ENCODE measurements around the gene VWA5B1. TPM values are rescaled to one million over a fixed set of nuclear protein-coding genes. Genes with fewer than 3 reads are reported as not detected.

The VWA5B1 gene
- total RNA-seq, 4 donors from 2014 or later = 0.69 TPM; not detected in 3

DNA sequence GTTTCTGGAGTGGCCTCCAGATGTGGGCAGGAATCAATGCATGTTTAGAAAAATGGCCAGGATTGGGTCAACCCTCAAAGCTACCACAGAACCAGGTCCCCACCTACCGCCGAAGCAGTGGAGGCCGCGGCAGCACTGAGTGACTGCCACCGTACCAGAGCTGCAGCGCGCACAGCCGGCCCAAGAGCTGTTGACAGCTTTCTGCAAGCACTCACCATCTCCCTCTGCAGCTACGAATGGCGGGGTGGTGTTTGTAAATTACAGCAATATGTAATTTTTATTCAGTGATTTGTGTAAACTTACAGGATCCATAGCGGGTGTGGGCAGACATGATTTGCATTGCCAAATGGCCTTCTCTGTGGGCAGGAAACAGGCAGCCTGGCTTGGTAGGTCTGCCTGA, 98.9 kb downstream of the VWA5B1 start:
- H3K4me3 ChIP-seq = no peak overlapping the region
- H3K36me3 ChIP-seq = no peaks in the 10 kb centered on the region
- no peaks in the 10 kb centered on the region for H3K27me3 ChIP-seq
- TF ChIP-seq, protein P1, sequence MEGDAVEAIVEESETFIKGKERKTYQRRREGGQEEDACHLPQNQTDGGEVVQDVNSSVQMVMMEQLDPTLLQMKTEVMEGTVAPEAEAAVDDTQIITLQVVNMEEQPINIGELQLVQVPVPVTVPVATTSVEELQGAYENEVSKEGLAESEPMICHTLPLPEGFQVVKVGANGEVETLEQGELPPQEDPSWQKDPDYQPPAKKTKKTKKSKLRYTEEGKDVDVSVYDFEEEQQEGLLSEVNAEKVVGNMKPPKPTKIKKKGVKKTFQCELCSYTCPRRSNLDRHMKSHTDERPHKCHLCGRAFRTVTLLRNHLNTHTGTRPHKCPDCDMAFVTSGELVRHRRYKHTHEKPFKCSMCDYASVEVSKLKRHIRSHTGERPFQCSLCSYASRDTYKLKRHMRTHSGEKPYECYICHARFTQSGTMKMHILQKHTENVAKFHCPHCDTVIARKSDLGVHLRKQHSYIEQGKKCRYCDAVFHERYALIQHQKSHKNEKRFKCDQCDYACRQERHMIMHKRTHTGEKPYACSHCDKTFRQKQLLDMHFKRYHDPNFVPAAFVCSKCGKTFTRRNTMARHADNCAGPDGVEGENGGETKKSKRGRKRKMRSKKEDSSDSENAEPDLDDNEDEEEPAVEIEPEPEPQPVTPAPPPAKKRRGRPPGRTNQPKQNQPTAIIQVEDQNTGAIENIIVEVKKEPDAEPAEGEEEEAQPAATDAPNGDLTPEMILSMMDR (IDR thresholded peaks at IDR 0.05) = no peak
- TF ChIP-seq POLR2A (IDR thresholded peaks at IDR 0.05) = no peak
- DNase-seq = no peak
- no peaks in the 10 kb centered on the region for H3K4me1 ChIP-seq
- H3K27ac ChIP-seq = no peak overlapping the region
- intact Hi-C loops (cut with DNase I; ENCODE audit: low total_unique reads) = no loop called here
- no peaks in the 10 kb centered on the region for H3K9me3 ChIP-seq

DNA sequence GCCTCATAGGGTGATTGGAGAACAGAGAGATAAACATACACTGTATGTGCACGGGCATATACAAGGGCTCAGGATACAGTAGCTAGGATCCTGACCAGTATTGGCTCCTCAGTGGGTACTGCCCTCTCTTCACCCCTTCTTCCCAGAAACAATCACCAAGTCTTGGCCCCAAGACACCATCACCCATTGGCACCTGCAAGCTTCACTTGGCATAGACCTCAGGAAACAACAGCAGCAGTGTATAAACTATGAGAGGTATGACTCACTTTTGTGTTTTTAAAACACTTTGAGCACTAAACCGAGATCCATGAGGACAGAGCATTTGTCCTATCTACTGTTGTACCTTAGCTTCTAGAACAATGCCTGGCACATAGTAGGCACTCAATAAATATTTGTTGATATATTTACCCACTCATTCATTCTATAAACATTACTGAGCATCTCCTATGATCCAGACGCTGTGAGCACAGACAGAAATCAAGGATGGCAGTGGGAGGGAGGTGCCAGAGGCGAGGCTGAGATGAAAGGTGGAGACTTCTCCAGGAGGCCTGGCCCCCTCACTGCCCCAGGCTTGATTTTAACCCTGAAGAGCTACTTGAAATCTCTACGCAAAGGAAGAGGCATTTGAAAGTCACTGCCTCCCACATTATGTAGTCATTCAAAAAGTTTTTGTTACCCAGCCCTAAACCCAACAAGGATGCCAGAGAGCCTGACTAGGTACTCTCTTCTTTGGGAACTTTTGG, 100.1 kb downstream of the VWA5B1 start:
- TF ChIP-seq, protein P1 (IDR thresholded peaks at IDR 0.05) = no peak
- no peak for TF ChIP-seq POLR2A (IDR thresholded peaks at IDR 0.05)
- Histone ChIP-seq H3K27ac (no peak overlapping the region), H3K36me3 (no peaks in the 10 kb centered on the region), H3K27me3 (no peaks in the 10 kb centered on the region), H3K9me3 (no peaks in the 10 kb centered on the region), H3K4me1 (no peaks in the 10 kb centered on the region), H3K4me3 (no peak overlapping the region)
- DNase-seq = no peak
- intact Hi-C loops (cut with DNase I; ENCODE audit: low total_unique reads) = no loop called here

- no peaks in the 10 kb centered on the region for H3K9me3 ChIP-seq
- H3K36me3 ChIP-seq = no peaks in the 10 kb centered on the region
- H3K27me3 ChIP-seq = no peaks in the 10 kb centered on the region
- intact Hi-C loops (cut with DNase I; ENCODE audit: low total_unique reads) = no loop called here
- no peak overlapping the region for H3K4me3 ChIP-seq
- H3K4me1 ChIP-seq = no peaks in the 10 kb centered on the region
- TF ChIP-seq POLR2A (IDR thresholded peaks at IDR 0.05) = no peak
- TF ChIP-seq, protein P1 (IDR thresholded peaks at IDR 0.05) = no peak
- DNase-seq = no peak
- H3K27ac ChIP-seq = no peak overlapping the region
These were observed 104.6 kb downstream of the VWA5B1 start for GRCh38 chr1:20395255-20395654.

DNA sequence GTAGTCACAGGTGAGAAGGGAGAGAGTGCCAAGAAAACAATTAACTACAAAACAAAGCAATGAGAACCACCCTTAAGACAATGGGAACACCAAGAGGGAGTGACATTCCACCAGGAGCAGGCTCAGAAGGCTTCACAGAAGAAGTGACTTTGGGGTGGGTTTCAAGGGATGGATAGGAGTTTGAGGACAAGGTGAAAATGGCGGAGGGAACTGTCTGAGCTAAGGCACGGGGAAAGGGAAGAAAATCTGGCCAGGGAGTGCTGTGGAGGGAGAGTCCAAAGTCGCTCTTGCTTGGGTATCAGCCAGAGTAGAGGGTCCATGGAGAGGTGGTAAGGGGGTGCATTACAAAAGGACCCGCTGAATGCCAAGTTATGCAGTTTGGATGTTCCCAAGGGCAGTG, 108.1 kb downstream of the VWA5B1 start:
- Histone ChIP-seq H3K27ac (no peak overlapping the region), H3K9me3 (no peaks in the 10 kb centered on the region), H3K36me3 (no peaks in the 10 kb centered on the region), H3K27me3 (no peaks in the 10 kb centered on the region), H3K4me1 (no peaks in the 10 kb centered on the region), H3K4me3 (no peak overlapping the region)
- DNase-seq = no peak
- TF ChIP-seq, protein P1 (IDR thresholded peaks at IDR 0.05) = no peak
- no peak for TF ChIP-seq POLR2A (IDR thresholded peaks at IDR 0.05)
- intact Hi-C loops (cut with DNase I; ENCODE audit: low total_unique reads) = no loop called here

DNA sequence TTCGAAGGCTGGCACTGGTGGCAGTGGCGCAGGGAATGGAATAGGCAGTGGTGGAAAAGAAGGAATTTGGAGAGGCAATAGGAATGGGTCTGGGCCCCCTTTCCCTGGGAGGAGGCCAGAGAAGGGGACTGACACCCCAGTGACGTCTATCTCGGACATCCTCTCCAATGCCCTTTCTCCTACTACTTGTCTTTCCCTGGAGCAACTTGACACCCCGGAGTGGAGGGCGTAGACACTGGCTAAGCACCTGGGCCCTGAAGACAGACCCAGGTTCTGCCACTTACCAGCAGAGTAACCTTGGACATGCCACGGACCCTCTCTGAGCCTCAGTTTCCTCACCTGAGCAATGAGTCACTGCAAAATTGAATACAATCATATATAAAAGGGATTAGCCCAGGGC, 108.5 kb downstream of the VWA5B1 start:
- Histone ChIP-seq H3K4me3 (no peak overlapping the region), H3K27ac (no peak overlapping the region), H3K4me1 (no peaks in the 10 kb centered on the region), H3K27me3 (no peaks in the 10 kb centered on the region), H3K36me3 (no peaks in the 10 kb centered on the region), H3K9me3 (no peaks in the 10 kb centered on the region)
- TF ChIP-seq, protein P1 (IDR thresholded peaks at IDR 0.05) = no peak
- TF ChIP-seq POLR2A (IDR thresholded peaks at IDR 0.05) = no peak
- no peak for DNase-seq
- intact Hi-C loops (cut with DNase I; ENCODE audit: low total_unique reads) = no loop called here

Measured in uterus (tissue), 4 donors.